HG03460 (cell line): ENCODE results near the gene SPATA7.

Experiments used
- ATAC-seq: cut with Tn5 transposase; IDR thresholded peaks from one replicate; pipeline ENCODE4 v1.9.1; 2021; ENCODE audit not compliant: unreplicated experiment

The SPATA7 gene

DNA sequence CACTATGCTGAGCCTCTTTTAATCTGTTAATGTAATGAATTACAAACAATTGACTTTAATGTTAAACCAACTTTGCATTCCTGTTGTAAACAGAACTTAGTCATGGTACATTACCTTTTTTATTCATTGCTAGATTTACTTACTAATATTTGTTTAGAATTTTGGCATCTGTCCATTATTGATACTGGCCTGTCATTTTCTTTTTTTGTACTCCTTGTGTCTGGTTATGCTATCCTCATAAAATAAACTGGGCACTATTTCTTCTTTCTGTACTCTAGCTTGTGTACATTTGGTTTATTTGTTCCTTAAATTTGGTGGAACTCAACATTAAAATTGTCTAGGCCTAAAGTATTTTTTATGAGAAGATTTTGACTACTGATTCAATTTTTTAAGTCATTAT, 32.1 kb downstream of the SPATA7 start:
- ATAC-seq, result no peak

DNA sequence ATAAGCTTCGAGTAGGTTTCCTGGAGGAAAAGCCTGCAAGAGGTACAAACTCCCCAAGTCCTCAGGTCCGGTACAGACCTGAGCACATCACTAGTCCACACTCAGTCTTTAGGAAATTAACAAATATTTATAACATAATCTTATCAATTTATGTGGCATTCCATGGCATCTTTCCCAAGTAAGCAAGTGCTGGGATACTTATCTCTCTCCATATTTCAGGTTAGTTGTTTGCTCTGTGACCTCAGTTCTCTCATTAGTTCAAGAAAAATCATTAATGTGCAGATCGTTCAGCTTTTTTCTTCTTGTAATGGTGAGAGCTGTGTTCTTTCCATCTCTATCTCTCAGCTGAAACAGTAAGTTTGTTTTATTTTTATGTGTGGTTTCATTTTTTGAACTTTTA, 34.7 kb downstream of the SPATA7 start:
- no peak for ATAC-seq

DNA sequence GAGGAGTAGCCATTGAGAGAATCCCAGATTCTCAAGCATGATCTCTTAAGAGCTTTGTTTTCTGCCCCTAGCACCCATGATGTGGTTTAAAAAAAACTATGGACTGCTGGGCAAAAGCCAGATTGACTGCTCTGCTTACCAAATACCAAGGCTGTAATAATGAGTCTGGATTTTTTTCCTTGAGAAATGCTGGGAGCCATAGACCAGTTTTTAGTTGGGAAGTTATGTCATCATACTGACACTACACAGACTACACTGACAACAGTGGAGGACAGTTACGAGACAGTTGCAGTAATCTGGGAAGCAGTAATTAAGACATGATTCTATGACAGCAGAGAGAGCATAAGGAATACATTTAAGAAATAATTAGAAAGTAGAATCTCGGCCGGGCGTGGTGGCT, 35.8 kb downstream of the SPATA7 start:
- ATAC-seq, result no peak

DNA sequence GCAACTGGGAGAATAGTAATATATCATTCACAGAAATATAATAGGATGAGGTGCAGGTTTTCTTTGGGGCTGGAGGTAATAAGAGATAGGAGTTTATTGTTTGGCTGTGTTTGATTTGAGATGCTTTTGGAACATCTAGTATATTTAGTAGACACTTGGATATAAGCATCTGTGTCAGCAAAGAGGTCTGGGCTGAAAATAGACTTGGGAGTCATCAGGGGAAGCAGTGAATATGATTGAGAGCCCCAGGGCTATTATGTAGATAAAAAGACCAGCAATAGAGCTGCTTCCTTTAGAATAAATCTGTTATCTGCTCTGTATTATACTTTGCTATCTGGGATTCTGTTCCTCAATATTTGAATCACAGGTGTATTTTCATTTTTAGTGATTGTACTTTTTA, 36.6 kb downstream of the SPATA7 start:
- ATAC-seq, result no peak

DNA sequence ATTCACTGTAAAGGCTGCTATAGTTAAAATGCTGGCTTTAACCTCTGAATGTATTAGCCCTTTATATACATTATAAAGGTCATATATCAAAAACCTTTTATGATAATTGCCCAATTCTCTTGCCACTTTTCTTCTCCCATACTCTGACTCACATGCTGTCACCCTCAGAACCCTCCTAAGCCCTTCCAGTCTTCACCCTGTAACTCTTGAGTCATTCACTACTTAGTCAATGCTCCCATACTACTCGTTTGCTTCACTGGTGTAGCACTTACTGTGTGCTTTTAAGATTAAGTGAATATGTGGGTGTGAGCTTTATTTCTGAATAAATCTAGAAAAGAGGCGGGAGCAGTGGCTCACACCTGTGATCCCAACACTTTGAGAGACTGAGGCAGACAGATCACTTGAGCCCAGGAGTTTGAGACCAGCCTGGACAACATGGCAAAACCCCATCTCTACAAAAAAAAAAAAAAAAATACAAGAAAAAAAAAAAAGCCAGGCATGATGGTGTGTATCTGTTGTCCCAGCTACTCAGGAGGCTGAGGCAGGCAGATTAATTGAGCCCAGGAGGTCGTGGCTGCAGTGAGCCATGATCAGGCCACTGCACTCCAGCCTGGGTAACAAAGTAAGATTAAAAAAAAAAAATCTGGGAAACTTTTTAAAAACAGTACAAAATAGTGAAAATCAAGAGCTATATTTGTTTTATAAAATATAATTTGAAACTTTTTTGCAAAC, 37.6 kb downstream of the SPATA7 start:
- no peak for ATAC-seq

DNA sequence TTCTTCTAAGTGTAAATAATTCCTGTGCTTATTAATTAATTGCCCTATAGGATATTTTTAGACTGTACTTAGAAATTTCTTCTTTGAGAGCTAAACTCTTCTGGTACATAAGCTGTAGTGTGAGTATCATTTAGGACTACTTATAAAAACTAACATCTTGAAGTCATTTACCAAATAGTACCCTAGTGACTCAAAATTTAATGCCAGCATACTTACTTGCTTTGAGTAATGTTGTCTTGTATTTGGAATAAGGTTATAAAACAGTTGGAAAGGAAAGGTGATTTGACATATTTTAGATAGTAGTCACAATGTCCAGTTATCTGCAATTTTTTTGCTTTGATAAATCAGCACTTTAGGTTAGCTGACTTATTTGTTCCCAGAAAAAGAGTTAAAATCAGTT, 39.1 kb downstream of the SPATA7 start:
- ATAC-seq, result no peak

DNA sequence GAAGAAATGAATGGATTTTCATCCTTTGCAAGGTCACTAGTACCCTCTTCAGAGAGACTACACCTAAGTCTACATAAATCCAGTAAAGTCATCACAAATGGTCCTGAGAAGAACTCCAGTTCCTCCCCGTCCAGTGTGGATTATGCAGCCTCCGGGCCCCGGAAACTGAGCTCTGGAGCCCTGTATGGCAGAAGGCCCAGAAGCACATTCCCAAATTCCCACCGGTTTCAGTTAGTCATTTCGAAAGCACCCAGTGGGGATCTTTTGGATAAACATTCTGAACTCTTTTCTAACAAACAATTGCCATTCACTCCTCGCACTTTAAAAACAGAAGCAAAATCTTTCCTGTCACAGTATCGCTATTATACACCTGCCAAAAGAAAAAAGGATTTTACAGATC, 40.8 kb downstream of the SPATA7 start:
- ATAC-seq, result no peak

DNA sequence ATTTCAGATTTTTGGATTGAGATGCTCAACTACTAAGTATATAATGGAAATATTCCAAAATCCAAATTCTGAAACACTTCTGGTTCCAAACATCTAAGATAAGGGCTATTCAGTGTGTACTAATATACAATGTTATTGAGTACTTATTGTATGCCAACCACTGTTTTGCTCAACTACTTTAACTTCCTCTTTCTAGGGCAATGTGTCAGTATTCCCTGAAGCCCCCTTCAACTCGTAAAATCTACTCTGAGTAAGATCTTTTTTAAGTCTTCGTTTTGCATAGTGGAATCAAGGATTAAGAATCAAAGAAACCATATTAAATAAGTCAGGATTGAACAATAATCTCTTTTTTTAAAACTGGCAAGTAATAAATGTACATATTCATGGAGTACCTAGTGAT, 45.5 kb downstream of the SPATA7 start:
- ATAC-seq, result no peak

DNA sequence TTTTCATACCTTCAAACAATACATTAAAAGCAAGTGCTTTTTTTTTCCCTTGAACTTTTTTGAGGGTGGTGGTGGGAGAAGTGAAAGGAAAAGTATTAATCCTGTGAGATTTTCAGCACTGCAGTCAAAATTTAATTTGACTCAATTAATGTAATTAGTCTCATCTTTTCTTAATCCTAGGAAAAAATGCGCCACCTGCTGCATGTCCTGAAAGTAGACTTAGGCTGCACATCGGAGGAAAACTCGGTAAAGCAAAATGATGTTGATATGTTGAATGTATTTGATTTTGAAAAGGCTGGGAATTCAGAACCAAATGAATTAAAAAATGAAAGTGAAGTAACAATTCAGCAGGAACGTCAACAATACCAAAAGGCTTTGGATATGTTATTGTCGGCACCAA, 52.2 kb downstream of the SPATA7 start:
- ATAC-seq, result no peak

DNA sequence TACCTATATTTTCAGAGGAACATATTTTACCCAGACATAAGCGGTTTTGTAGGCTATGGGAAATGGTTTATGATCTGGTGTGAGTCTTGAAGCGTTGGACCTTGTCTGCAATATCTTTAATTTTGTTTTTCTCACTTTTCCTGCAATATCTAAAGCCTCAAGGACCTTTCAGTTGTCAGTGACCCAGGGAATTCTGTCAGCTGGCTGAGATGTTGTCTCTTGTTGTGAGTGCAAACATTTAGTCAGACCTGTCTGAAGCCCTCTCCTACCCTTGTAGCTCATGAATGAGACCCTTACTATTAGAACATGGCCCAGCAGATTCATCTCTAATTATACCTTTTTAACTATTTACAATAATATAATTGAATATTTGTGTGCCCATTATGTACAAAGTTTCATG, 53.6 kb downstream of the SPATA7 start:
- no peak for ATAC-seq

DNA sequence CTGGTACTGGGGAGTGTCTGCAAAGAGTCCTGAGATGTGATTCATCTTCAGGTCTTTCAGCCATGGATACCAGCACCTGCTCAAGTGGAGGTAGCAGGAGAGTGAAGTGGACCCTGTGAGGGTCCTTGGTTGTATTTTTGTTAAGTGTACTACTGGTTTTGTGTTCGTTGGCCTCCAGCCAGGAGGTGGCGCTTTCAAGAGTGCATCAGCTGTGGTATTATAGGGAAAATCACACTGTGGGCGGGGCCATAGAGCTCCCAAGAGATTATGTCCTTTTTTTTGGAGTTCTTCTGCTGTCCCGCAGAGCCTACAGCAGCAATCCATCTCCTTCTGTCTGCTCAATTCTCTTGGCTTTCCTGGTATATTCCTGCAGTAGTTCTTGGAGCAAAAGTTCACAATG, 66.8 kb downstream of the SPATA7 start:
- ATAC-seq, result no peak

DNA sequence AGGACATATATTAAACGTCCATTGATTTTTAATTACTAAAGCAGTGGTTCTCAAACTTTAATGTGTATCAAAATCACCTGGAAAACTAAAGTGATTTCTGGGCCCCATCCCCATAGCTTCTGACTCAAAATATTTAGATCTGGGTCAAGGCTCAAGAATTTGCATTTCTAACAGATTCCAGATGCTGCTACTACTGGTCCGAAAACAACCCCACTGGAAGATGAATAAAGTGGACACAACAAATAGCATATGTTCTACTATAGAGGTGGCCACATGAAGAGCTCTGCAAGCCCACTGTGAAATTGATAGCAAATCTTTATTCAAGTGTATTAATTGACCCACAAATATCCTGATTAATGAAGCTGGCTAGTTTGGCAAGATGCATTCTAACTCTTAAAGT, 69.4 kb downstream of the SPATA7 start:
- ATAC-seq, result no peak

DNA sequence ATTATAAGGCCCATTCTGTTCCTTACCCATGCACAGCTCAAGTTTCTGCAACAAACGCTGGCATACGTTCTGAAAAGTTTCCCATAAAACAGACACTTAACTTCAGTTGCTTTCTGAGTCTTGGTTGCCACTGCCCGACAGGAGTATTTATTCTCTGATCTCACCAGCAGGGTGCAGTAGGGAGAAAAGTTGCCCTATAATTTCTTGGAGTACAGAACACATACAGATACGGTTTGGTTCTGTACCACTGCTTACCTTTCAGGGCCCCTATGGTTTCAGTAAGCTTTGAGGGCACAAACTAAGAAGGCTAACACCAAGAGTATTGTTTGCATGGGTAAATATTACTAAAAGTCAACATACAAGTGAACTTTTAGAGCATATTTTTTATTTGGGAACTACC, 77.9 kb downstream of the SPATA7 start:
- ATAC-seq, result no peak

DNA sequence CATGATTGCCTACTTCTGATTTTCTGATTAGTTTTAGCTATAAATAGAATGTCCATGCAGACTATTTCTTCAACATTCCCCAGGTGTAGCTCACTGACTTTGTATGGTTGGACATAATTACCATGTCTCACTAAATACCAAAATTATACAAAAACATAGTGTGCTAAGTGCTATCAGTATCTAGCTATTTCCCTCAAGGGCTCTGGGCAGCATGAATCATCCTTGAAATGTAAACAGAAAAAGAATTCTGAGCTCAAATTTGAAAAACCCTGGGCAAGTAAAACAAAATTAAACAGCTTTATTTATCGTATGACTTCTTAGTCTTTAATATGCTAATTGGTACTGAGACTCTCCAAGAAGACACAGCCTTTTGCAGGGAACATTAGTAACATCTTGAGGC, 82.9 kb downstream of the SPATA7 start:
- ATAC-seq, result no peak

DNA sequence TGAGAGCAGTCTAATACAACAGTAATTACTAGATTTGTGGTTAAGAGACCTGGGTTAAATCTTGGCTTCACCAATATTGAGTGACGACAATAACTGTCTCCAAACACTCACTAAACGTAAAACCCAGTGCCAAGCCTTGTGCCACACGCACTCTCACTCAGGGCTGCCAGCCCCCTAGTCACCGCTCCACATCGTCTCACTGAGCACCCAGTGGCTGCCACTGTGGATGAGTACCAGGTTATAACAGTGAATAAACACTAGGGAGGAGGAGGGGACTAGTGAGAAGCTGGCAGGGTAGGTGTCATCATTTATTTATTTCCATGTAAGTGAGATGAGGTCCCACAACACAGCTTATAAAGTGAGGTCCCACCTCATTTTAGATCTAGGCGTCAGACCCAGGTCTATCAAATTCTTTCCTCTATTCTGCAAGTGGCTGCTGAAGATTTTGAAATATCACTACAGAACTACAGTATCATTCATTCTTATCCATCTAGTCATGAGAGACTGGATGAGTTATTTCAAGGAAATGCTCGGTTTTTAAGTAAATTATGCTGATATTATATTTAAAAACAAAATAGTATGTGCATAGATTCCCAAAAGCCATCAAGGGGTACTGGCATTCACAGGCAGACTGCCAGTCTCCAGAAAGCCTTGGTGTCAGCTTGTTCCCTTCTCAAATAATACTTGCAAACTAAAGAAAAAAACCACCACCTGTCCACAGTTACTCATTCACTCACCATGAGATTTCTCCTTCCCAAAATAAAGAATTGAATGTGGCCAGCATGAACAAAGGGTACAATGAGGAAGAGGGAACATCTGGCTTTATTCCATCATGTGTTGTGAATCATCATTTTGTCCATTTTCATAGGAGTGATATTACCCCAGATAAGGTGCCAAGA, 85.3 kb downstream of the SPATA7 start:
- ATAC-seq, result no peak

DNA sequence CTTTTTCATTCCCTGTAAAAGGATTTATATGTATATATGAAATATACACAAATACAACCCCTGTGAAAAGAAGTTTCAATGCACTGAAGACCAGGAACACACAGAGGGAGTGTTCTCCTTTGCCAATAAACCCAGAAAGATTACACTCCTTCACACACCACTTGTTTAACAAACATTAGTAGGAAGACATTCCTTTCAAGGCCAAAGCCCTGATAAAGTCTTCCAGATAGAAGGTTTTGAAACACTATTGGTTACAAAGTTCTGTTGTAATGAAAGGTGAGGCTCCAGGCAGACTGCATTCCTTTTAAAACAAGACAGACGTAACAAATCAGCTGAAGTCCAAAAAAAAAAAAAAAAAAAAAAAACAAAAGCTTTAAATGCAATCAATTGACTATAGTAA, 88.3 kb downstream of the SPATA7 start:
- no peak for ATAC-seq

DNA sequence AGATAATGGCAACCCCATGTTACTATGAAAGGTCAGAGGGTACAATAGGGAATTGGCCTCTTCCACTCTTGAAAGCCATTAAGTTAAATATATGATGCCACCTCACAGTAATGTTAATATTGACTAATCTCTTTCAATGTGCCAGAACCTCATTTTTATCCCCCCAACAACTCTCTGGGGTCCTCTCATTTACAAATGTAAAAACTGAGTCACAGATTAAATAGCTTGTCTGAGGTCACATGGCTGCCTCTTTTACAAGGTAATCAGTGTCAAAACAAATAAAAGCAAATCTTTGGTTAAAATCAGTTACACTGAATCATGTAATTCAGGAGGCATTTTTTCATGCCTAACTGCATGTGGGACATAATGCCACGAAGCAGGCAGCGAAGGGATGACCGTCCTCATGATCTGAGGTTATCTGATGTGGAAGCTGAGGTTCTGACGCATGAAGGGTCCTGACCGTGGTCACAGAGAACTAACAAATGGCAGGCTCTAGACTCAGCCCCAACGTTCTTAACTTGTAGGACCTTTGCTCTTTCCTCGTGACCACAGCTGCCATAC, 90.8 kb downstream of the SPATA7 start:
- ATAC-seq, result no peak

DNA sequence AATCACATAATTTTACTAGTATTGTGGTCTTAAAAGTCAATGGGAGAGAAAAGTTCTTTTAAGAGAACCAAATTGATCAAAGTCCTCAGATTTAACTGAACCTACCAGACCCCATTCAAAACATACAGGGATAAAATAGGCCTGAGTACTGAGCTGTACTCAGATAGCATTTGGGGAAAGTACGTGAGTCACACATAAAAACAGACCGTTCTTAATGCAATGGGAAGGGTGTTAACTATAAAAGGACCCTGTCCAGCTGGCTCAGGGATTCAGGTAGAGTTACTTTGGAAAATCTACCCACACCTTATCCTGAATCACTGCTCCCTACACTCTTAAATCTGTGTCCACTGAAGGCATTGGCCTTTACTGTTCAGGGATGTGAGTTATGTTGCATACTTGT, 91.4 kb downstream of the SPATA7 start:
- ATAC-seq, result no peak

DNA sequence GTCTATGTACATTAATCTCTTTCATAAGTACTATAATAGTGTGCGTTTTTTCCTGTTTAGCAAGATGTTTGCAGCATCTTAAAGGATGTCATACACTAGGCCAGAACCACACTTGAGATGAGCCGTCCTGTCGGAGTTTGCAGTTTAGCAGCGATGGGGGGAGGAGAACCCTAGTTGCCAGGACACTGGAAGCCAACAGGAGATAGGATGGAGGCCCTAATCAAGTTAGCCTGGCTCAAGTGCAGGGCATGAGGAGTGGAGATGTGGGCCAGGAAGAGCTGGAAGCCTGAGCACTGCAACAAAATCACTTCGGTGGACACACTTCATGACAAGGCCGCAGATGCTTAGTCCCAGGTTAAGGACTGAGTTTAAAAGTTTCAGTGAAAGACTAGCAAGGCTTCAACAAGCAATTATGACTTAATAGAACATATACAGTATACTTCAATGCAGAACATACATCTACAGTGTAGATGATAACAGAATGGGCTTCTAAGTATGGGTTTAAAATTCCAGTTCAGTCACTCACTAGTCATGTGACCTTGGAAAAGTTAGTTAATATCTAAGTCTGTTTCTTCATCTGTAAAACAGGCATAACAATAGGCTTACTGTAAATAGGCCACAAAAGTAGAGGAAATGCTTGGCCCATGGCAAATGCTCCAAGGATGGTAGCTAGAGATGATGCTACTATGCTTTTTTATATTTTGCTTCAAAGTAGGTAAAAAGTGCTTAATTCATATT, 92.2 kb downstream of the SPATA7 start:
- no peak for ATAC-seq

DNA sequence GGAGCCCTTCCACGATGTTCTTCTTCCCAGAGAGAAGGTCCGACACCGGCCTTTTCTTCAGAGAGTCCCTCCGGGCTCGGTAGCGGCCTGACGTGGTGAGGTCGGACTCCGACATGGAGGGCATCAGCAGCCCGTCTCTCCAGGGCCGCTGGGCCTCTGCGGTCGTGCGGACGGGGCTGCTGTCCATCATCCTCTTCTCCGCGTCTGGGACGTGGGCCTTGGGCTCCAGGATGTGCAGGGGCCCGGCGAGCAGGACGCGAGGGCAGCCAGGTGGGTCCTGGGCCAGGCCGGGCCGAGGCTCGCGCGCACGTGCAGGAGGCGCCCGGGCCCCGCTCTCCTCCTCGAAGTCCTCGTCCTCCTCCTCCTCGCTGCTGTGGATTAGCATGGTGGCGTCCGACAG, 93.5 kb downstream of the SPATA7 start:
- no peak for ATAC-seq

DNA sequence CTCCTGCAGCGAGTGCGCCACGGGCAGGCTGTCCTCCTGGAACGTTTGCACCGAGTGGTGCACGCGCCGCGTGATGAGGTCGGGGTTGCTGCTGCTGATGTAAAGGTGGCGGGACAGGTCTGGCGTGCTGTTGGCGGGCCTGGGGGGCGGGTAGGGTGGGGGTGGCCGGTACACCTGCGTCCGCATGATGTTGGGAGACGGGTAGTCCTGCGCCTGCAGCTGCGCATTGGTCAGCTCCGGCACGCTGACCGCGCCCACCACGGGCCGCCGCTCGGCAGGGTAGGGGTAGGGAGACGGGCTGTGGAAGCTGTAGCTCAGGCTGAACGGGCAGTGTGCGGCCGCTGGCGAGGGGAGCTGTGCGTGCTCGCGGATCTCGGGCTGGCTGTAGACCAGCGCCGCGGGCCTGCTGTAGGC, 94.1 kb downstream of the SPATA7 start:
- no peak for ATAC-seq
